HepG2 (cell line): ENCODE measurements around the gene ITGB1. TPM values are rescaled to one million over a fixed set of nuclear protein-coding genes. Genes with fewer than 3 reads are reported as not detected.
"Not testable (repeated sequence)": the region's sequence is repeated elsewhere in the genome, so short reads cannot be mapped to it uniquely, and the experiment has no call there.

Experiments
- ATAC-seq: fragments of 200-7000 bp; cut with Tn5 transposase; 3 replicates; pipeline ENCODE4 v1.9.1; 2020; ENCODE audit warnings: mild to moderate bottlenecking, moderate library complexity
- BruUV-seq: library from RNA; stranded (reverse); fragments of 400-500 nt; replicated peaks from 2 replicates; lab custom pipeline; 2021; lab: Mats Ljungman, UMichigan
- CTCF ChIA-PET: fragments of 300-600 bp; formaldehyde crosslinking; extraction: SDS; loops from one replicate; lab custom pipeline; 2021; ENCODE audit warnings: low total read pairs, inconsistent platforms, low intra/inter-chr PET ratio; lab: Yijun Ruan, JAX
- POLR2A ChIA-PET: fragments of 350-600 bp; sonication (Branson Sonifier 250); formaldehyde crosslinking; loops from one replicate; lab custom pipeline; 2020; ENCODE audit warnings: antibody characterized with exemption, inconsistent platforms; lab: Yijun Ruan, JAX
- DNase-seq: peaks from one replicate; pipeline ENCODE4 v3.0.0-alpha.2; 2015; ENCODE audit warnings: low spot score
- FAIRE-seq: peaks from 3 replicates; lab custom pipeline; 2011; peaks lifted over from hg19 to GRCh38; lab: Jason Lieb, UNC
- H2AFZ ChIP-seq: one replicate; pipeline ENCODE4 v1.6.1; 2011; ENCODE audit warnings: low read length, inconsistent platforms
- H3K27ac ChIP-seq: fragments of 300-600 bp; 3 replicates; pipeline ENCODE4 v1.8.0; 2011; ENCODE audit warnings: mixed run types, mild to moderate bottlenecking, mixed read lengths, low read length, inconsistent platforms; ENCODE audit not compliant: insufficient read depth; ENCODE audit errors: extremely low read length
- H3K27me3 ChIP-seq, 2 experiments: fragments of 200-600 bp in 1 of 2; 2 replicates in 1 of 2; 3 replicates in 1 of 2; pipeline versions ENCODE4 v1.6.0 to v1.8.0; 2011; ENCODE audit warnings: low read length in 2 of 2, mild to moderate bottlenecking in 2 of 2, moderate library complexity in 2 of 2, inconsistent platforms in 1 of 2; ENCODE audit not compliant: insufficient read depth in 2 of 2, control insufficient read depth in 1 of 2
- H3K36me3 ChIP-seq, 2 experiments: fragments of 200-600 bp in 1 of 2; replicated peaks in 1 of 2; 2 replicates in 1 of 2; 3 replicates in 1 of 2; pipeline versions ENCODE4 v1.5.1 to v1.8.0; 2011; ENCODE audit warnings: low read length in 2 of 2, inconsistent platforms in 1 of 2; ENCODE audit not compliant: insufficient read depth in 2 of 2, control insufficient read depth in 1 of 2
- H3K4me1 ChIP-seq: 2 replicates; pipeline ENCODE4 v1.5.1; 2012; ENCODE audit warnings: low read length, inconsistent platforms; ENCODE audit not compliant: insufficient read depth
- H3K4me2 ChIP-seq: 2 replicates; pipeline ENCODE4 v1.6.0; 2011; ENCODE audit warnings: low read depth, low read length, inconsistent platforms
- H3K4me3 ChIP-seq, 3 experiments: fragments of 200-600 bp in 1 of 3; sonication (generic), shearing (Covaris generic) in 1 of 3; replicated peaks in 1 of 3; 2 replicates each; pipeline ENCODE4 v1.5.1; 2011 to 2016; ENCODE audit warnings: low read length in 3 of 3, inconsistent platforms in 2 of 3, low read depth in 2 of 3, mild to moderate bottlenecking in 2 of 3, control low read depth in 1 of 3, mixed read lengths in 1 of 3; ENCODE audit not compliant: insufficient read depth in 1 of 3
- H3K79me2 ChIP-seq: one replicate; pipeline ENCODE4 v1.6.1; 2011; ENCODE audit warnings: low read length, inconsistent platforms; ENCODE audit not compliant: insufficient read depth
- H3K9ac ChIP-seq: 2 replicates; pipeline ENCODE4 v1.6.0; 2011; ENCODE audit warnings: mild to moderate bottlenecking, low read depth, low read length, inconsistent platforms; ENCODE audit not compliant: insufficient read depth
- H3K9me3 ChIP-seq: 2 replicates; pipeline ENCODE4 v1.5.1; 2012; ENCODE audit warnings: mild to moderate bottlenecking, low read length
- H4K20me1 ChIP-seq: 2 replicates; pipeline ENCODE4 v1.6.0; 2011; ENCODE audit warnings: inconsistent platforms, mild to moderate bottlenecking, low read length, moderate library complexity; ENCODE audit not compliant: insufficient read depth
- RFXAP ChIP-seq: sonication (generic); formaldehyde crosslinking; IDR thresholded peaks from 2 replicates; pipeline ENCODE4 v1.4.0; 2020; ENCODE audit warnings: missing genetic modification reagents, borderline replicate concordance
- WGBS: methylation state at CpG from one replicate; pipeline ENCODE4 v1.1.6; 2017; ENCODE audit warnings: low lambda C conversion rate; 5-methylcytosine and 5-hydroxymethylcytosine counted together
- in situ Hi-C: cut with HindIII; loops from 2 replicates; pipeline ENCODE4 v1.10.0; 2017; ENCODE audit warnings: low pct_unique_long_range_greater_than_20kb; ENCODE audit not compliant: extremely low pct_ligation_motif_present
- intact Hi-C: fragments of 100-400 bp; cut with micrococcal nuclease; formaldehyde crosslinking; loops from one replicate; pipeline ENCODE4 v1.10.0; 2022; ENCODE audit not compliant: unreplicated experiment
- polyA plus RNA-seq, 8 experiments: library from polyadenylated mRNA; depleted of rRNA in 3 of 8; stranded (reverse) in 7 of 8; unstranded in 1 of 8; fragments of >200 nt; fragmentation: Illumina TruSeq in 4 of 8; extraction: Trizol in 4 of 8; gene quantifications; 2 replicates each; pipeline versions ENCODE4 v1.2.1 to v1.2.3, GENCODE V29; 2011 to 2016; ENCODE audit warnings: low read depth in 4 of 8, missing spikeins in 1 of 8, mixed read lengths in 1 of 8; ENCODE audit not compliant: insufficient read depth in 1 of 8
- total RNA-seq, 5 experiments: library from RNA; depleted of rRNA; stranded (reverse); fragments of >200 nt; fragmentation: Illumina TruSeq; extraction: Trizol; gene quantifications; 2 replicates each; pipeline ENCODE4 v1.2.3, GENCODE V29; 2016; ENCODE audit warnings: low read depth in 1 of 5

ITGB1 gene
- total and polyA plus RNA-seq, 2 of the 13 experiments (the other 11 are each of a cell fraction or from before 2014, with no cell fraction given): 190 to 204 TPM

- BruUV-seq, H3K4me2 ChIP-seq, POLR2A ChIA-PET, CTCF ChIA-PET, H3K9me3 ChIP-seq, H3K27ac ChIP-seq, ATAC-seq, H4K20me1 ChIP-seq, FAIRE-seq, H3K9ac ChIP-seq, H3K79me2 ChIP-seq, DNase-seq, in situ Hi-C loops, H2AFZ ChIP-seq, H3K4me1 ChIP-seq, H3K27me3 ChIP-seq, H3K4me3 ChIP-seq: not testable (repeated sequence)
- WGBS: 94% methylated on average over 7 of the region's 7 CpGs
- intact Hi-C loops: loop anchor here (10.0 kb wide), 1 partner anchor 45 kb away; the partner anchor contains the start of gene ITGB1
- H3K36me3 ChIP-seq: peaks cover 11 to 50% of the 10 kb centered on the region in 2 experiments
These were observed 48.1 kb downstream of the ITGB1 start for GRCh38 chr10:32909970-32910369.

DNA sequence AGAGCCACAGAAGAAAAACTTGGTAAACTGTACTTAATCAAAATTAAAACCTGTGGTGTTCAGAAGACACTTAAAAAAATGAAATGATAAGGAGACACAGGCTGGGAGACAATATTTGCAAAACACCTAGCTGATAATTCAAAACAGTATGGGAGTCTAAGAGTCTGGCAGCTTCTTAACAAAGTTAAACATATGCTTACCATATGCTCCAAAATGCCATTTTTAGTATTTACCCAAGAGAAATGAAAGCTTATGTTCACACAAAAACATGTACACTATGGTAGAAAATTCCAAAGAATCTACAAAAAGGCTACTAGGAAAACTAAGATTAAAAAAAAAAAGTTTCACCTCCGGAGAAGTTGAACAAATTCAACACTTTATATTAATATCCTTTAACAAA, 48.6 kb downstream of the ITGB1 start:
- CTCF ChIA-PET: no interaction called here
- Histone ChIP-seq H3K4me2 (no peak overlapping the region), H4K20me1 (no peaks in the 10 kb centered on the region), H2AFZ (no peak overlapping the region), H3K27me3 (no peaks in the 10 kb centered on the region), H3K9me3 (no peaks in the 10 kb centered on the region), H3K79me2 (no peaks in the 10 kb centered on the region), H3K4me1 (peaks cover 4% of the 10 kb centered on the region; the same call in 1 of the 2 replicates), H3K4me3 (no peak overlapping the region), H3K36me3 (peaks cover 11 to 50% of the 10 kb centered on the region in 2 experiments), H3K27ac (no peak overlapping the region), H3K9ac (no peak overlapping the region)
- intact Hi-C loops (loop anchor here (10.0 kb wide), 1 partner anchor 45 kb away; the partner anchor contains the start of gene ITGB1), in situ Hi-C loops (no loop called here)
- TF ChIP-seq RFXAP (CRISPR knock-in tag): no peak
- FAIRE-seq (no peak), DNase-seq (no peak), ATAC-seq (no peak)
- 96% methylated on average over 1 of the region's 1 CpG for WGBS
- BruUV-seq: no TSS peak
- POLR2A ChIA-PET: no interaction called here
